Left ventricle myocardium inferior (tissue), 1 donor: Measurements from ENCODE around the gene POLR2J2. TPM values are rescaled to one million over a fixed set of nuclear protein-coding genes. Genes with fewer than 3 reads are reported as not detected.
"Not testable (repeated sequence)": the region's sequence is repeated elsewhere in the genome, so short reads cannot be mapped to it uniquely, and the experiment has no call there.

Source experiments
- DNase-seq: peaks from one replicate; pipeline ENCODE4 v3.0.0-alpha.2; 2020
- H3K27ac ChIP-seq: fragments of 200-600 bp; replicated peaks from 2 replicates; pipeline ENCODE4 v1.8.0; 2021
- H3K27me3 ChIP-seq: fragments of 200-600 bp; 2 replicates; pipeline ENCODE4 v1.8.0; 2021; ENCODE audit warnings: low read depth
- H3K36me3 ChIP-seq: fragments of 200-600 bp; 2 replicates; pipeline ENCODE4 v1.8.0; 2021
- H3K4me1 ChIP-seq: fragments of 200-600 bp; 2 replicates; pipeline ENCODE4 v1.8.0; 2021
- H3K4me3 ChIP-seq: fragments of 200-600 bp; 2 replicates; pipeline ENCODE4 v1.8.0; 2021; ENCODE audit warnings: mild to moderate bottlenecking, moderate library complexity
- H3K9me3 ChIP-seq: fragments of 200-600 bp; replicated peaks from 2 replicates; pipeline ENCODE4 v1.8.0; 2021
- intact Hi-C: fragments of 100-400 bp; cut with micrococcal nuclease; formaldehyde crosslinking; loops from one replicate; pipeline ENCODE4 v1.11.0; 2022
- total RNA-seq: library from RNA; stranded (reverse); fragmentation: NEBNext Ultra II Directional; extraction: Animal tissue kit (Norgen Biotek cat#: 25700); gene quantifications from one replicate; pipeline ENCODE4 v1.2.1, GENCODE V29; 2021
- donor health status: DM: no; HTN: yes; CAD: no; lungs with severe emphysema.

Gene POLR2J2
- total RNA-seq, 1 donor from 2014 or later: 2.7 TPM

DNA sequence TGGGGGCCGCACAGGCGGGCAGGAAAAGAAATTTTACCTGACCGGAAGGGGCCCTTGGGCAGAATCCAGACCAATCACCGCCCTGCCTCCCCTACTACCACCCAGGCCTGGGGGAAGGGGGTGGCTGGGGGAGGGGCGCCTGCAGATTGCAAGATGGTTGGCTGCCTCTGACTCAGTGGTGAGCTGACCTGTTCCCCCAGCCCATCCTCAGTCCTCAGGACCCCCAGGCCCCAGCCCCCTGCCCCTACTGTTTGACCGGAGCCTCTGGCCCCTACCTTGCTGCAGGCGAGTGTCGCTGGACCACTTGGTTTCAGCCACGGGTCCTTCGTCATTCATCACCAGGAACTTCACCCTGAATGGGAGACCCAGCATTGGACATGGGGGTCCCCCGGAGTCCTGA lies 32.6 kb downstream of the POLR2J2 start:
- H3K27ac ChIP-seq, intact Hi-C loops, H3K27me3 ChIP-seq, H3K4me1 ChIP-seq, H3K36me3 ChIP-seq, H3K9me3 ChIP-seq, H3K4me3 ChIP-seq: not testable (repeated sequence)
- peak; percentile 13 for DNase-seq

DNA sequence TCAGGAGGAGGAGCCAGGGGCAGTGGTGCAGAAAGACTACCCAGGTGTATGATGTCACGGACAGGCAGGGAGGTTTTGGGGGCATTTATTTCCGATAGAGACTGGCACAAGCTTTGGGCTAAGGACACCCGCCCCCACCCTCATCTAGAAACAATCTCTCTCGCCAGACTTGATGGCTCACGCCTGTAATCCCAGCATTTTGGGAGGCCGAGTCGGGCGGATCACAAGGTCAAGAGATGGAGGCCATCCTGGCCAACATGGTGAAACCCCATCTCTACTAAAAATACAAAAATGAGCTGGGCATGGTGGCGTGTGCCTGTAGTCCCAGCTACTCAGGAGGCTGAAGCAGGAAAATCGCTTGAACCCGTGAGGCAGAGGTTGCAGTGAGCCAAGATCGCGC lies 34.5 kb downstream of the POLR2J2 start:
- H3K4me1 ChIP-seq, H3K4me3 ChIP-seq, H3K27me3 ChIP-seq, intact Hi-C loops, H3K27ac ChIP-seq, H3K36me3 ChIP-seq, H3K9me3 ChIP-seq: not testable (repeated sequence)
- peak; percentile 10 for DNase-seq

- DNase-seq, intact Hi-C loops: not testable (repeated sequence)
These were observed 36.1 kb downstream of the POLR2J2 start for GRCh38 chr7:102635354-102635753.

DNA sequence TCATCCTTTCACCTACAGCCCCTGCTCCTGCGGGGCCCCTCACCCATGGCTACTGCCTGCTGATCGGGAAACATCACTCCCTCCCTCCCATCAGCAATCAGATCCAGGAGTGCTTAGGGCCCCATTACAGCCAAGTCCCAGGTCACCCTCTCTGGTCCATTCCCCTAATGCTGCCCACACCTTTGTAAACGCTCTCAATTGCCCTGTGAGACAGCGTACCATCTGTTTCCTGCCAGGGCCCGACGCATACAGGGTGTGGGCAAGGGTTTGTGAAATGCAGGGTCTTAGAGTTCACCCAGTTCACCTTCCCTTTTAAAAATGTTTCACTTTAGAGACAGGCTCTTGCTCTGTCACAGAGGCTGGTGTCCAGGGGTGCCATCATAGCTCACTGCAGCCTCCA lies 37.2 kb downstream of the POLR2J2 start:
- H3K9me3 ChIP-seq, H3K4me3 ChIP-seq, H3K4me1 ChIP-seq, intact Hi-C loops, H3K27me3 ChIP-seq, H3K27ac ChIP-seq, H3K36me3 ChIP-seq, DNase-seq: not testable (repeated sequence)

More at GRCh38 chr7:102635354-102635753, 36.1 kb downstream of the POLR2J2 start:
- H3K4me1 ChIP-seq, H3K27ac ChIP-seq, H3K36me3 ChIP-seq, H3K27me3 ChIP-seq, H3K4me3 ChIP-seq, H3K9me3 ChIP-seq: not testable (repeated sequence)

- intact Hi-C loops, H3K9me3 ChIP-seq, H3K4me1 ChIP-seq, H3K36me3 ChIP-seq, H3K27ac ChIP-seq, H3K27me3 ChIP-seq, H3K4me3 ChIP-seq: not testable (repeated sequence)
- DNase-seq: peak; percentile 7
These were observed 40.8 kb downstream of the POLR2J2 start for GRCh38 chr7:102630622-102631021.

DNA sequence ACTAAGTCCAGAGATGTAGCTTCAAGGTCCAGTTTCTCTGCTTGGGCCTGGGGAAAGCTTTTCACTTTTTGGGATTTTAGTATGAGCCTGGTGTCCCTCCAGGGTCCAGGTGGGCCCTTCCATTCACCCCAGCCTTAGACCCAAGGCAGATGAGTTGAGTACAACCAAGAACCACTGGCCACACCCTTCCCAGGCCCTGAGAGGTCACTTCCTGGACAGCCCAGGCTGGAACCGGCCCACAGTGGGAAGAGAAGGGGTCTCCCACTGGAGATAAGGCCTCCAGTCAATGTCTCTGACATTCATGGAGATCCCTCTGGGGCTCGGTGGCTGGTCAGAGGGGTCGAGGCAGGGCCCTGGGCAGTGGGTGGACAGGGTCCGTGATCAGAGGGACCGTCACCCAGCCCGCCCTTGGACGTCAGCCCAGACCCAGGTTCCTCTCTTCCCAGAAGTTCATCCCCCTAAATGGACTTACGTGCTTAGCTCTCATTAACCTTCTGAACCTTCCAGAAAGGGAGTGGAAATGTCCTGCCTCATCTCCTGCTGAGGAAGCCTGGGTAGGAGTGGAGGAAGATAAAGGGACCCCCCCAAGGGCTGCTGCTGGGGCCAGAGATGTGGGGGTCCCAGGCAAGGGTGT lies 44.1 kb downstream of the POLR2J2 start:
- H3K27ac ChIP-seq, H3K9me3 ChIP-seq, H3K4me1 ChIP-seq, DNase-seq, H3K27me3 ChIP-seq, intact Hi-C loops, H3K4me3 ChIP-seq, H3K36me3 ChIP-seq: not testable (repeated sequence)

GRCh38 chr7:102618122-102618521 lies 53.3 kb downstream of the POLR2J2 start:
- DNase-seq: peak; percentile 11
- H3K4me1 ChIP-seq, H3K4me3 ChIP-seq, H3K9me3 ChIP-seq, intact Hi-C loops, H3K36me3 ChIP-seq, H3K27ac ChIP-seq, H3K27me3 ChIP-seq: not testable (repeated sequence)

DNA sequence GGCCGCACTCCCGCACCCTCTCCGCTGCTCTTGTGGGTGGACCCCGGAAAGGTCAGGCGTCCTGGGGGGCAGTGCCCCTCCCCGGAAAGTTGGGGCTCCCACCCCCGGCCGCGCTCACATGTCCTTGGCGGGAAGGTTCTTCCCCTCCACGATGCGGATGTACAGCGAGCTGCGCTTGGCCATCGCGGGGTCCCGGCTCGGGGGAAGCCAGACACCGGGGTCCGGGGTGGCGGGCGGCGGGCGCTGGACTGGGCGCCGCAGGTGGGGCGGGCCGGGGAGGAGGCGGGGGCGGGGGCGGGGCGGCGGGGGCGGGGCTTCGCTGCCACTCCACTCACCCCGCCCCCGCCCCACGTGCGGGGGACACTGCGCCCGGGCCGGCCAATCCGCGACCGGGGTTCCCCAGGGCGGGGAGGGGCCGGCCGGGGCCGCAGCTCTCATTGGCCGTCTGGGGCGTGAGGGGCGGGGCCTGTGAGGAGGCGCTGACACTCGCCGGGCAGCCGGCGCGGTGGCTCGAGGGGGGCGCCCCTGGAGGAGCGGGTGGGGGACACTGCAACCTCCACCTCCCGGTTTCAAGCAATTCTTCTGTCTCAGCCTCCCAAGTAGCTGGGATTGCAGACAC lies 54.8 kb downstream of the POLR2J2 start, which contains the start of gene RASA4:
Gene RASA4 (minus strand): TSS at position 250 of the 619 bp plus-strand sequence. CDS start 67 bp downstream, at position 183.
- peak; percentile 59 for DNase-seq
- H3K4me1 ChIP-seq, H3K9me3 ChIP-seq, H3K27me3 ChIP-seq, H3K36me3 ChIP-seq, intact Hi-C loops: not testable (repeated sequence)
- peak within 1 kb of the TSS; percentile 63 for H3K4me3 ChIP-seq
- H3K27ac ChIP-seq: peak within 1 kb of the TSS; percentile 56

Other genes starting within 250 kb of the POLR2J2 start
- gene ORAI2, start 238.1 kb downstream of the POLR2J2 start, total RNA-seq: 2.6 TPM
- gene ALKBH4, start 206.8 kb downstream of the POLR2J2 start, total RNA-seq: 6.0 TPM
- 11.2 TPM for gene LRWD1, start 206.7 kb downstream of the POLR2J2 start, total RNA-seq
- 55.8 TPM for gene POLR2J, start 192.7 kb downstream of the POLR2J2 start, total RNA-seq
- 5.7 TPM for gene RASA4B, start 153.9 kb downstream of the POLR2J2 start, total RNA-seq
- gene UPK3BL2, start 128.0 kb downstream of the POLR2J2 start, total RNA-seq: 2.9 TPM
- gene SPDYE2, start 120.4 kb downstream of the POLR2J2 start, total RNA-seq: not detected
- 8.6 TPM for gene POLR2J3, start 99.1 kb downstream of the POLR2J2 start, total RNA-seq
- 14.7 TPM for gene RASA4, start 54.9 kb downstream of the POLR2J2 start, total RNA-seq
- 14.5 TPM for gene UPK3BL1, start 28.9 kb downstream of the POLR2J2 start, total RNA-seq
- gene SPDYE2B, start 21.3 kb downstream of the POLR2J2 start, total RNA-seq: not detected
- gene FAM185A, start 77.3 kb upstream of the POLR2J2 start, total RNA-seq: 7.0 TPM
- gene LRRC17, start 241.3 kb upstream of the POLR2J2 start, total RNA-seq: 2.3 TPM